GM23338 (cell line): ENCODE results near the gene FAR1.

Experiments
- EZH2 ChIP-seq: fragments of 200-600 bp; sonication (generic); IDR thresholded peaks from one replicate; pipeline ENCODE4 v1.8.0; 2017; ENCODE audit warnings: antibody characterized with exemption, mild to moderate bottlenecking, low read depth; ENCODE audit not compliant: unreplicated experiment
- POLR2AphosphoS5 ChIP-seq: IDR thresholded peaks from 2 replicates; pipeline ENCODE4 v1.6.1; 2016; ENCODE audit warnings: antibody characterized with exemption, low read depth
- ZNF114 ChIP-seq: fragments of 250-450 bp; sonication (Bioruptor Pico); IDR thresholded peaks from 2 replicates; pipeline ENCODE4 v1.5.0; 2020; ENCODE audit warnings: mild to moderate bottlenecking, moderate library complexity
- ZNF331 ChIP-seq: fragments of 250-450 bp; sonication (Bioruptor Pico); IDR thresholded peaks from 2 replicates; pipeline ENCODE4 v1.5.0; 2020; ENCODE audit warnings: low read depth, mild to moderate bottlenecking, moderate library complexity
- TF ChIP-seq, protein P1 (sequence below), 2 experiments: fragments of 200-600 bp in 1 of 2; sonication (generic) in 1 of 2; conservative IDR thresholded peaks; 2 replicates each; pipeline versions ENCODE4 v1.5.1 to v1.6.1; 2016 to 2017; ENCODE audit warnings: antibody characterized with exemption in 2 of 2, low read depth in 2 of 2, mild to moderate bottlenecking in 2 of 2, moderate library complexity in 1 of 2
- TF ChIP-seq, protein P2 (sequence below): IDR thresholded peaks from one replicate; pipeline ENCODE4 v1.6.1; 2018; ENCODE audit warnings: antibody characterized with exemption; ENCODE audit not compliant: unreplicated experiment

GRCh38 chr11:13765886-13766285 lies 97.4 kb downstream of the FAR1 start:
- TF ChIP-seq ZNF114 (CRISPR knock-in tag) (no peak), POLR2AphosphoS5 (no peak), ZNF331 (no peak), EZH2 (no peak)
- TF ChIP-seq, protein P1, sequence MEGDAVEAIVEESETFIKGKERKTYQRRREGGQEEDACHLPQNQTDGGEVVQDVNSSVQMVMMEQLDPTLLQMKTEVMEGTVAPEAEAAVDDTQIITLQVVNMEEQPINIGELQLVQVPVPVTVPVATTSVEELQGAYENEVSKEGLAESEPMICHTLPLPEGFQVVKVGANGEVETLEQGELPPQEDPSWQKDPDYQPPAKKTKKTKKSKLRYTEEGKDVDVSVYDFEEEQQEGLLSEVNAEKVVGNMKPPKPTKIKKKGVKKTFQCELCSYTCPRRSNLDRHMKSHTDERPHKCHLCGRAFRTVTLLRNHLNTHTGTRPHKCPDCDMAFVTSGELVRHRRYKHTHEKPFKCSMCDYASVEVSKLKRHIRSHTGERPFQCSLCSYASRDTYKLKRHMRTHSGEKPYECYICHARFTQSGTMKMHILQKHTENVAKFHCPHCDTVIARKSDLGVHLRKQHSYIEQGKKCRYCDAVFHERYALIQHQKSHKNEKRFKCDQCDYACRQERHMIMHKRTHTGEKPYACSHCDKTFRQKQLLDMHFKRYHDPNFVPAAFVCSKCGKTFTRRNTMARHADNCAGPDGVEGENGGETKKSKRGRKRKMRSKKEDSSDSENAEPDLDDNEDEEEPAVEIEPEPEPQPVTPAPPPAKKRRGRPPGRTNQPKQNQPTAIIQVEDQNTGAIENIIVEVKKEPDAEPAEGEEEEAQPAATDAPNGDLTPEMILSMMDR (conservative IDR thresholded peaks at IDR 0.05; ENCODE audit: low read depth in 2 of 2) = no peak
- TF ChIP-seq, protein P2, sequence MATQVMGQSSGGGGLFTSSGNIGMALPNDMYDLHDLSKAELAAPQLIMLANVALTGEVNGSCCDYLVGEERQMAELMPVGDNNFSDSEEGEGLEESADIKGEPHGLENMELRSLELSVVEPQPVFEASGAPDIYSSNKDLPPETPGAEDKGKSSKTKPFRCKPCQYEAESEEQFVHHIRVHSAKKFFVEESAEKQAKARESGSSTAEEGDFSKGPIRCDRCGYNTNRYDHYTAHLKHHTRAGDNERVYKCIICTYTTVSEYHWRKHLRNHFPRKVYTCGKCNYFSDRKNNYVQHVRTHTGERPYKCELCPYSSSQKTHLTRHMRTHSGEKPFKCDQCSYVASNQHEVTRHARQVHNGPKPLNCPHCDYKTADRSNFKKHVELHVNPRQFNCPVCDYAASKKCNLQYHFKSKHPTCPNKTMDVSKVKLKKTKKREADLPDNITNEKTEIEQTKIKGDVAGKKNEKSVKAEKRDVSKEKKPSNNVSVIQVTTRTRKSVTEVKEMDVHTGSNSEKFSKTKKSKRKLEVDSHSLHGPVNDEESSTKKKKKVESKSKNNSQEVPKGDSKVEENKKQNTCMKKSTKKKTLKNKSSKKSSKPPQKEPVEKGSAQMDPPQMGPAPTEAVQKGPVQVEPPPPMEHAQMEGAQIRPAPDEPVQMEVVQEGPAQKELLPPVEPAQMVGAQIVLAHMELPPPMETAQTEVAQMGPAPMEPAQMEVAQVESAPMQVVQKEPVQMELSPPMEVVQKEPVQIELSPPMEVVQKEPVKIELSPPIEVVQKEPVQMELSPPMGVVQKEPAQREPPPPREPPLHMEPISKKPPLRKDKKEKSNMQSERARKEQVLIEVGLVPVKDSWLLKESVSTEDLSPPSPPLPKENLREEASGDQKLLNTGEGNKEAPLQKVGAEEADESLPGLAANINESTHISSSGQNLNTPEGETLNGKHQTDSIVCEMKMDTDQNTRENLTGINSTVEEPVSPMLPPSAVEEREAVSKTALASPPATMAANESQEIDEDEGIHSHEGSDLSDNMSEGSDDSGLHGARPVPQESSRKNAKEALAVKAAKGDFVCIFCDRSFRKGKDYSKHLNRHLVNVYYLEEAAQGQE = no peak
